ENCODE data around the gene ADARB1. TPM values are rescaled to one million over a fixed set of nuclear protein-coding genes. Genes with fewer than 3 reads are reported as not detected.

The ADARB1 gene
- total RNA-seq, 1 donor from 2014 or later: 5.1 TPM

DNA sequence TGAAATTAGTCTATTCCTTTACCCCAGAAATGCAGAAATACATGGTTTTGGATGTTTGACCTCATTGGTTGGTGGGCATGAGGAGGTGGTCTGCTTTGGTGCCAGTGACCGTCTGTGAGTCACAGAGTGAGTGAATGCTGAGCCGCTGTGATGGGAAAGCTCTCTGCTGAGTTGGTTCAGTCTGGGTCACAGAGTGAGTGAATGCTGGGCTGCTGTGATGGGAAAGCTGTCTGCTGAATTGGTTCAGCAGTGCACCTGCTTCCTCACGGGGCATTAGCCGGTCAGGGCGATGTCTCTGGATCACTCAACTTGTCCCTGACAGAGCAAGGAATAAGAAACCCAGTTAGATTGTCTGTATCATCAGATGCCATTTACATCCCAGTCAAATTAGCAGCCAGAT lies 40.8 kb downstream of the ADARB1 start:
- H3K27me3 ChIP-seq: no peaks in the 10 kb centered on the region
- Mint-ChIP-seq H3K36me3 (peaks cover 2% of the 10 kb centered on the region), H3K27ac (no peak overlapping the region), H3K27me3 (ENCODE audit: insufficient read depth, low read depth) (peaks cover 3% of the 10 kb centered on the region), H3K4me1 (no peaks in the 10 kb centered on the region), H3K9me3 (peaks cover 9% of the 10 kb centered on the region), H3K4me3 (no peak overlapping the region)
- H3K4me3 ChIP-seq: no peak overlapping the region
- H3K79me2 ChIP-seq (ENCODE audit: low read depth): no peaks in the 10 kb centered on the region
- peaks cover 6% of the 10 kb centered on the region for H3K4me1 ChIP-seq
- TF ChIP-seq EZH2phosphoT487 (IDR thresholded peaks at IDR 0.05) (no peak), EZH2 (IDR thresholded peaks at IDR 0.05) (no peak)
- TF ChIP-seq, protein P1, sequence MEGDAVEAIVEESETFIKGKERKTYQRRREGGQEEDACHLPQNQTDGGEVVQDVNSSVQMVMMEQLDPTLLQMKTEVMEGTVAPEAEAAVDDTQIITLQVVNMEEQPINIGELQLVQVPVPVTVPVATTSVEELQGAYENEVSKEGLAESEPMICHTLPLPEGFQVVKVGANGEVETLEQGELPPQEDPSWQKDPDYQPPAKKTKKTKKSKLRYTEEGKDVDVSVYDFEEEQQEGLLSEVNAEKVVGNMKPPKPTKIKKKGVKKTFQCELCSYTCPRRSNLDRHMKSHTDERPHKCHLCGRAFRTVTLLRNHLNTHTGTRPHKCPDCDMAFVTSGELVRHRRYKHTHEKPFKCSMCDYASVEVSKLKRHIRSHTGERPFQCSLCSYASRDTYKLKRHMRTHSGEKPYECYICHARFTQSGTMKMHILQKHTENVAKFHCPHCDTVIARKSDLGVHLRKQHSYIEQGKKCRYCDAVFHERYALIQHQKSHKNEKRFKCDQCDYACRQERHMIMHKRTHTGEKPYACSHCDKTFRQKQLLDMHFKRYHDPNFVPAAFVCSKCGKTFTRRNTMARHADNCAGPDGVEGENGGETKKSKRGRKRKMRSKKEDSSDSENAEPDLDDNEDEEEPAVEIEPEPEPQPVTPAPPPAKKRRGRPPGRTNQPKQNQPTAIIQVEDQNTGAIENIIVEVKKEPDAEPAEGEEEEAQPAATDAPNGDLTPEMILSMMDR (IDR thresholded peaks at IDR 0.05): no peak
- no peaks in the 10 kb centered on the region for H3K9me3 ChIP-seq (ENCODE audit: low read depth)
- DNase-seq (ENCODE audit: low spot score): no peak
- no peak overlapping the region for H3K4me2 ChIP-seq
- H4K20me1 ChIP-seq (ENCODE audit: low read depth): no peaks in the 10 kb centered on the region
- H3K36me3 ChIP-seq: no peaks in the 10 kb centered on the region
- H3K27ac ChIP-seq: no peak overlapping the region
- H3F3A ChIP-seq (ENCODE audit: low read depth): peaks cover 8% of the 10 kb centered on the region
- H3K9ac ChIP-seq: no peak overlapping the region
- no peak overlapping the region for H2AFZ ChIP-seq (replicated peaks)

DNA sequence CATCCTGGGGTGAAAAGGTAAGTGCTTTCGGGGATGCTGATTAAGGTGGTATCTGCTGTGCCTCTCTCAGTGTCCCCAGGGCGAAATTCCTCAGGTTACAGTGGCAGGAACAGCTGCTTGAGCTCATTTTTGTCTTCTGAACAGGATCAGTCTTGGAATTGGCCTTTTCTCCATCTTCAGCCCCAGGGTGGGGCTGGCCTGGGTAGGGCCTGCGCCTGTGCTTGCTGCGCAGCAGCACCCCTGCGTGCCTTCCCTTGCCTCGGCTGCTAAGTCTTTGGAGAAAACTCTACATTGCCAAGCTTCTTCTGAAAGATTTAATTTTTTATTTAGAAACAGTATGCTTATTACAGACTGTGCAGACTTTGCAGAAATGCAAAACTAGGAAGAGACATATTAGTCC lies 41.7 kb downstream of the ADARB1 start:
- Histone ChIP-seq H3K27me3 (no peaks in the 10 kb centered on the region), H3K4me2 (no peak overlapping the region), H4K20me1 (ENCODE audit: low read depth) (no peaks in the 10 kb centered on the region), H3K79me2 (ENCODE audit: low read depth) (no peaks in the 10 kb centered on the region), H2AFZ (replicated peaks) (no peak overlapping the region), H3F3A (ENCODE audit: low read depth) (peaks cover 8% of the 10 kb centered on the region), H3K4me1 (peaks cover 7% of the 10 kb centered on the region), H3K9ac (no peak overlapping the region), H3K4me3 (no peak overlapping the region), H3K9me3 (ENCODE audit: low read depth) (no peaks in the 10 kb centered on the region), H3K36me3 (no peaks in the 10 kb centered on the region), H3K27ac (no peak overlapping the region)
- peaks cover 9% of the 10 kb centered on the region for H3K9me3 Mint-ChIP-seq
- H3K4me3 Mint-ChIP-seq: no peak overlapping the region
- no peak for DNase-seq (ENCODE audit: low spot score)
- peaks cover 2% of the 10 kb centered on the region for H3K36me3 Mint-ChIP-seq
- peaks cover 3% of the 10 kb centered on the region for H3K27me3 Mint-ChIP-seq (ENCODE audit: insufficient read depth, low read depth)
- no peak overlapping the region for H3K27ac Mint-ChIP-seq
- TF ChIP-seq EZH2phosphoT487 (IDR thresholded peaks at IDR 0.05) (no peak), EZH2 (IDR thresholded peaks at IDR 0.05) (no peak)
- TF ChIP-seq, protein P1 (IDR thresholded peaks at IDR 0.05): no peak
- H3K4me1 Mint-ChIP-seq: no peaks in the 10 kb centered on the region

DNA sequence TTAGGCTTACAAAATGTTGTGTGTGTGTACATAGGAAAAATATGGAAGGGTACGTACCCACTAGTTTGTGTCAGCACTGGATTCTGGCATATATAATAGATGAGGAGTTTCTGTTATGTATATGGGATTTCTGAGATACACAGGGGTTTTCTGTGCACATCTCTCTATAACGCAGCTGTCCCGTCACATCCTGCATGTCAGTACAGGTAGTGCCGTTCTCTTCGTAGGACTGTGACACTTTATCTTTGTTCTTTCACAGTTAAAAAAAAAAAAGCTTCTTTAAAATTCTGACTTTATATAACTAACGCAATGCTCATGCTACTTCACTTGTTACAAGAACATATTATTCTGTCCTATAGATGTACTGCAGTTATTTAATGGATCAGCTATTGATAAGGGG lies 42.9 kb downstream of the ADARB1 start:
- Mint-ChIP-seq H3K36me3 (peaks cover 2% of the 10 kb centered on the region), H3K4me1 (peaks cover 4% of the 10 kb centered on the region), H3K4me3 (no peak overlapping the region), H3K27ac (no peak overlapping the region), H3K9me3 (peaks cover 9% of the 10 kb centered on the region), H3K27me3 (ENCODE audit: insufficient read depth, low read depth) (peaks cover 3% of the 10 kb centered on the region)
- H3K4me1 ChIP-seq: peaks cover 10% of the 10 kb centered on the region
- no peak overlapping the region for H3K9ac ChIP-seq
- no peaks in the 10 kb centered on the region for H3K9me3 ChIP-seq (ENCODE audit: low read depth)
- no peak for DNase-seq (ENCODE audit: low spot score)
- TF ChIP-seq, protein P1 (IDR thresholded peaks at IDR 0.05): no peak
- TF ChIP-seq EZH2phosphoT487 (IDR thresholded peaks at IDR 0.05) (no peak), EZH2 (IDR thresholded peaks at IDR 0.05) (no peak)
- H3K36me3 ChIP-seq: no peaks in the 10 kb centered on the region
- no peaks in the 10 kb centered on the region for H3K79me2 ChIP-seq (ENCODE audit: low read depth)
- no peak overlapping the region for H3K4me3 ChIP-seq
- no peaks in the 10 kb centered on the region for H3K27me3 ChIP-seq
- H2AFZ ChIP-seq (replicated peaks): no peak overlapping the region
- H3K27ac ChIP-seq: no peak overlapping the region
- H3F3A ChIP-seq (ENCODE audit: low read depth): peaks cover 8% of the 10 kb centered on the region
- no peak overlapping the region for H3K4me2 ChIP-seq
- no peaks in the 10 kb centered on the region for H4K20me1 ChIP-seq (ENCODE audit: low read depth)
